Measurements from ENCODE around the gene MYL3.

- TF ChIP-seq CTCF (IDR thresholded peaks at IDR 0.05) (no peak), POLR2A (IDR thresholded peaks at IDR 0.05) (no peak)
Observed at GRCh38 chr3:46858456-46858855, 4.8 kb downstream of the MYL3 start.

Measured in uterus (tissue), 2 donors.